A549 (cell line): ENCODE measurements around the gene SAMD4B. TPM values are rescaled to one million over a fixed set of nuclear protein-coding genes. Genes with fewer than 3 reads are reported as not detected.
A peak's percentile ranks its signal among the peaks of the same experiment; 100 is the strongest.

Source experiments
- BHLHE40 ChIP-seq: IDR thresholded peaks from 2 replicates; pipeline ENCODE4 v1.6.1; 2012; ENCODE audit warnings: low read depth, low read length, inconsistent platforms
- CBX8 ChIP-seq: fragments of 200-600 bp; sonication (generic); IDR thresholded peaks from 2 replicates; pipeline ENCODE4 v1.6.1; 2016
- EP300 ChIP-seq, 2 experiments: fragments of >200 bp; sonication (Bioruptor Twin); formaldehyde crosslinking; IDR thresholded peaks; 2 replicates in 1 of 2; 3 replicates in 1 of 2; pipeline ENCODE4 v1.6.1; 2016 to 2017
- ESRRA ChIP-seq: fragments of 150-350 bp; IDR thresholded peaks from 2 replicates; pipeline ENCODE4 v1.6.1; 2014; ENCODE audit warnings: mild to moderate bottlenecking, low read length, borderline replicate concordance
- FOSB ChIP-seq: fragments of 250-450 bp; sonication (Bioruptor Pico); IDR thresholded peaks from 2 replicates; pipeline ENCODE4 v1.5.0; 2020; ENCODE audit warnings: mild to moderate bottlenecking, moderate library complexity
- HDAC2 ChIP-seq: fragments of 200-600 bp; sonication (generic); IDR thresholded peaks from 2 replicates; pipeline ENCODE4 v1.6.1; 2016
- HOXB13 ChIP-seq: fragments of 250-450 bp; sonication (Bioruptor Pico); IDR thresholded peaks from 2 replicates; pipeline ENCODE4 v1.5.0; 2020; ENCODE audit warnings: low read depth, mild to moderate bottlenecking, moderate library complexity
- HOXB5 ChIP-seq: fragments of 250-450 bp; sonication (Bioruptor Pico); IDR thresholded peaks from 2 replicates; pipeline ENCODE4 v1.5.0; 2020; ENCODE audit warnings: mild to moderate bottlenecking, moderate library complexity
- JUN ChIP-seq, 2 experiments: fragments of >200 bp; sonication (Bioruptor Twin); formaldehyde crosslinking; IDR thresholded peaks; 2 replicates in 1 of 2; 3 replicates in 1 of 2; pipeline ENCODE4 v1.6.1; 2016 to 2017
- JUNB ChIP-seq: fragments of >200 bp; sonication (Bioruptor Twin); formaldehyde crosslinking; IDR thresholded peaks from 2 replicates; pipeline ENCODE4 v1.6.1; 2016
- KDM1A ChIP-seq: fragments of 200-600 bp; sonication (generic); IDR thresholded peaks from 2 replicates; pipeline ENCODE4 v1.6.1; 2016; ENCODE audit warnings: low read depth, mild to moderate bottlenecking
- POLR2A ChIP-seq: IDR thresholded peaks from 2 replicates; pipeline ENCODE4 v1.6.1; 2012; ENCODE audit warnings: mild to moderate bottlenecking, low read length
- POLR2AphosphoS2 ChIP-seq: conservative IDR thresholded peaks from 2 replicates; pipeline ENCODE4 v1.6.1; 2012; ENCODE audit warnings: low read length, improper control_type of control experiment, inconsistent platforms
- RAD21 ChIP-seq, 2 experiments: fragments of >200 bp in 1 of 2; sonication (Bioruptor Twin) in 1 of 2; formaldehyde crosslinking in 1 of 2; IDR thresholded peaks in 1 of 2; conservative IDR thresholded peaks in 1 of 2; 2 replicates in 1 of 2; 3 replicates in 1 of 2; pipeline ENCODE4 v1.6.1; 2012 to 2018; ENCODE audit warnings: inconsistent platforms in 1 of 2
- RARB ChIP-seq: fragments of 250-450 bp; sonication (Bioruptor Pico); IDR thresholded peaks from 2 replicates; pipeline ENCODE4 v1.8.0; 2021; ENCODE audit warnings: mild to moderate bottlenecking, moderate library complexity
- RFX5 ChIP-seq: fragments of 450-650 bp; IDR thresholded peaks from 2 replicates; pipeline ENCODE4 v1.7.1; 2014; ENCODE audit warnings: antibody characterized with exemption, mild to moderate bottlenecking, moderate library complexity
- SREBF2 ChIP-seq: fragments of 450-650 bp; IDR thresholded peaks from 2 replicates; pipeline ENCODE4 v1.6.1; 2014; ENCODE audit warnings: mild to moderate bottlenecking, moderate library complexity
- ZFP36 ChIP-seq: fragments of 450-650 bp; IDR thresholded peaks from 2 replicates; pipeline ENCODE4 v1.6.1; 2014; ENCODE audit warnings: borderline replicate concordance; ENCODE audit not compliant: partially characterized antibody
- ZNF302 ChIP-seq: fragments of 250-450 bp; sonication (Bioruptor Pico); IDR thresholded peaks from 2 replicates; pipeline ENCODE4 v1.9.0; 2021; ENCODE audit warnings: inconsistent platforms, mild to moderate bottlenecking, moderate library complexity
- ZSCAN20 ChIP-seq: fragments of 250-450 bp; sonication (Bioruptor Pico); IDR thresholded peaks from 2 replicates; pipeline ENCODE4 v1.8.0; 2022; ENCODE audit warnings: mild to moderate bottlenecking, moderate library complexity
- polyA plus RNA-seq, 4 experiments: library from polyadenylated mRNA; depleted of rRNA in 3 of 4; stranded (reverse); fragments of >200 nt; fragmentation: RNase III in 1 of 4; extraction: RNeasy Plus Mini Kit Qiagen cat#74134 plus additional on column Dnase treatment in 1 of 4; gene quantifications; 2 replicates in 3 of 4; 3 replicates in 1 of 4; pipeline ENCODE4 v1.2.3, GENCODE V29; 2011 to 2017
- TF ChIP-seq, protein P1 (sequence below): fragments of 450-650 bp; IDR thresholded peaks from 2 replicates; pipeline ENCODE4 v1.6.1; 2014; ENCODE audit warnings: antibody characterized with exemption
- TF ChIP-seq, protein P2 (sequence below): fragments of 250-450 bp; sonication (Bioruptor Pico); IDR thresholded peaks from 2 replicates; pipeline ENCODE4 v1.5.0; 2020; ENCODE audit warnings: low read depth, mild to moderate bottlenecking, moderate library complexity
- TF ChIP-seq, protein P3 (sequence below): IDR thresholded peaks from 2 replicates; pipeline ENCODE4 v1.6.1; 2012
- TF ChIP-seq, protein P4 (sequence below): fragments of >200 bp; sonication (Bioruptor Twin); formaldehyde crosslinking; IDR thresholded peaks from 3 replicates; pipeline ENCODE4 v1.6.1; 2016
- TF ChIP-seq, protein P5 (sequence below): IDR thresholded peaks from 2 replicates; pipeline ENCODE4 v1.6.1; 2012; ENCODE audit warnings: low read depth, borderline replicate concordance
- TF ChIP-seq, protein P6 (sequence below): fragments of >200 bp; sonication (Bioruptor Twin); formaldehyde crosslinking; IDR thresholded peaks from 2 replicates; pipeline ENCODE4 v1.6.1; 2016
- TF ChIP-seq, protein P7 (sequence below): fragments of >200 bp; sonication (Bioruptor Twin); formaldehyde crosslinking; IDR thresholded peaks from 3 replicates; pipeline ENCODE4 v1.5.1; 2016
- TF ChIP-seq, protein P8 (sequence below): IDR thresholded peaks from 2 replicates; pipeline ENCODE4 v1.6.1; 2012
- TF ChIP-seq, protein P9 (sequence below): fragments of 200-600 bp; sonication (generic); IDR thresholded peaks from 2 replicates; pipeline ENCODE4 v1.6.1; 2016; ENCODE audit warnings: antibody characterized with exemption, mild to moderate bottlenecking, moderate library complexity
- TF ChIP-seq, protein P10 (sequence below): fragments of 250-450 bp; sonication (Bioruptor Pico); IDR thresholded peaks from 2 replicates; pipeline ENCODE4 v1.5.0; 2021; ENCODE audit warnings: mild to moderate bottlenecking, moderate library complexity, borderline replicate concordance

Gene SAMD4B
- polyA plus RNA-seq, 2 of the 4 experiments (the other 2 are of a cell fraction), result 82.1 to 118 TPM

DNA sequence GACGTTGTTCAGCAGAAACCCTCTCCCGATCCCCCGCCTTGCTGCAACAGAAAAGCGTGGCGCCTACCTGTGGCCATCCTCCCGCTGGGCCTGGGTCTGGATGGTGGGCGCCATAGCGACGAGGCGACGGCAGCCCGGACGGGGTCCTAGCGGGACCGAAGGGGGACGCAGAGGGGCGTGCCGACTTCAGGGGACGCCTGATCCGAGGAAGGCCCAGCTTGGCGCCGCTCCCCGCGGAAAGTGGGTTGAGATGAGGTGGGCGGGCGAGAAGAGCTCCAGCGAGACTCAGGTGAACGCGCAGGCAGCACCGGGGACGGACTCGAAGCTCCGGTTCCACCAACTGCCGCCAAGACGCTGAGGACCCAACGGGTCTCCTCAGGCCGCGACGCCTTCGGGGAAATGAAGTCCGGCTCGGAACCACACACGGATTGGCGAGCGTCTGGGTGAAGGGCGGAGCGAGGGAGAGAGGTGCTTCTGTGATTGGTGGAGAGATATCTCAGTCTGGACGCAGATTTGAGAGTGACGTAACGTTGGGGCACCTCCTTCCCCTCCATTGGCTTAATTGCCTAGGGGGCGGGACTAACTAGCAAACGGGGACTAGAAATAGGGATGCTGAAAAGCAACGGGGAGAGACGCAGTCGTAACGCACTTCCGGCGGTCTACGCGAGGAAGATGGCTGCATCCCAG is 48.7 kb downstream of the SAMD4B start, which contains the start of the genes MED29 and PAF1 (continued):
- TF ChIP-seq EP300 (IDR thresholded peaks at IDR 0.05), result no peak
- no peak; the same call in none of the 2 replicates for TF ChIP-seq POLR2AphosphoS2
- TF ChIP-seq, protein P1, sequence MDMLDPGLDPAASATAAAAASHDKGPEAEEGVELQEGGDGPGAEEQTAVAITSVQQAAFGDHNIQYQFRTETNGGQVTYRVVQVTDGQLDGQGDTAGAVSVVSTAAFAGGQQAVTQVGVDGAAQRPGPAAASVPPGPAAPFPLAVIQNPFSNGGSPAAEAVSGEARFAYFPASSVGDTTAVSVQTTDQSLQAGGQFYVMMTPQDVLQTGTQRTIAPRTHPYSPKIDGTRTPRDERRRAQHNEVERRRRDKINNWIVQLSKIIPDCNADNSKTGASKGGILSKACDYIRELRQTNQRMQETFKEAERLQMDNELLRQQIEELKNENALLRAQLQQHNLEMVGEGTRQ, result no peak
- TF ChIP-seq, protein P2, sequence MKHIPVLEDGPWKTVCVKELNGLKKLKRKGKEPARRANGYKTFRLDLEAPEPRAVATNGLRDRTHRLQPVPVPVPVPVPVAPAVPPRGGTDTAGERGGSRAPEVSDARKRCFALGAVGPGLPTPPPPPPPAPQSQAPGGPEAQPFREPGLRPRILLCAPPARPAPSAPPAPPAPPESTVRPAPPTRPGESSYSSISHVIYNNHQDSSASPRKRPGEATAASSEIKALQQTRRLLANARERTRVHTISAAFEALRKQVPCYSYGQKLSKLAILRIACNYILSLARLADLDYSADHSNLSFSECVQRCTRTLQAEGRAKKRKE (CRISPR knock-in tag), result no peak
- TF ChIP-seq, protein P3, sequence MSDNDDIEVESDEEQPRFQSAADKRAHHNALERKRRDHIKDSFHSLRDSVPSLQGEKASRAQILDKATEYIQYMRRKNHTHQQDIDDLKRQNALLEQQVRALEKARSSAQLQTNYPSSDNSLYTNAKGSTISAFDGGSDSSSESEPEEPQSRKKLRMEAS, result peak; percentile 79
- TF ChIP-seq ZFP36, result no peak
- no peak for TF ChIP-seq SREBF2
- TF ChIP-seq POLR2A, result peak; percentile 99
- TF ChIP-seq, protein P4, sequence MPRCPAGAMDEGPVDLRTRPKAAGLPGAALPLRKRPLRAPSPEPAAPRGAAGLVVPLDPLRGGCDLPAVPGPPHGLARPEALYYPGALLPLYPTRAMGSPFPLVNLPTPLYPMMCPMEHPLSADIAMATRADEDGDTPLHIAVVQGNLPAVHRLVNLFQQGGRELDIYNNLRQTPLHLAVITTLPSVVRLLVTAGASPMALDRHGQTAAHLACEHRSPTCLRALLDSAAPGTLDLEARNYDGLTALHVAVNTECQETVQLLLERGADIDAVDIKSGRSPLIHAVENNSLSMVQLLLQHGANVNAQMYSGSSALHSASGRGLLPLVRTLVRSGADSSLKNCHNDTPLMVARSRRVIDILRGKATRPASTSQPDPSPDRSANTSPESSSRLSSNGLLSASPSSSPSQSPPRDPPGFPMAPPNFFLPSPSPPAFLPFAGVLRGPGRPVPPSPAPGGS, result peak; percentile 89; the same call in 2 of the 3 replicates
- no peak for TF ChIP-seq ZSCAN20 (CRISPR knock-in tag)
- TF ChIP-seq, protein P5, sequence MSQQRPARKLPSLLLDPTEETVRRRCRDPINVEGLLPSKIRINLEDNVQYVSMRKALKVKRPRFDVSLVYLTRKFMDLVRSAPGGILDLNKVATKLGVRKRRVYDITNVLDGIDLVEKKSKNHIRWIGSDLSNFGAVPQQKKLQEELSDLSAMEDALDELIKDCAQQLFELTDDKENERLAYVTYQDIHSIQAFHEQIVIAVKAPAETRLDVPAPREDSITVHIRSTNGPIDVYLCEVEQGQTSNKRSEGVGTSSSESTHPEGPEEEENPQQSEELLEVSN, result peak; percentile 83
- no peak for TF ChIP-seq HDAC2
- TF ChIP-seq, protein P6, sequence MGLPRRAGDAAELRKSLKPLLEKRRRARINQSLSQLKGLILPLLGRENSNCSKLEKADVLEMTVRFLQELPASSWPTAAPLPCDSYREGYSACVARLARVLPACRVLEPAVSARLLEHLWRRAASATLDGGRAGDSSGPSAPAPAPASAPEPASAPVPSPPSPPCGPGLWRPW, result no peak
- TF ChIP-seq, protein P7, sequence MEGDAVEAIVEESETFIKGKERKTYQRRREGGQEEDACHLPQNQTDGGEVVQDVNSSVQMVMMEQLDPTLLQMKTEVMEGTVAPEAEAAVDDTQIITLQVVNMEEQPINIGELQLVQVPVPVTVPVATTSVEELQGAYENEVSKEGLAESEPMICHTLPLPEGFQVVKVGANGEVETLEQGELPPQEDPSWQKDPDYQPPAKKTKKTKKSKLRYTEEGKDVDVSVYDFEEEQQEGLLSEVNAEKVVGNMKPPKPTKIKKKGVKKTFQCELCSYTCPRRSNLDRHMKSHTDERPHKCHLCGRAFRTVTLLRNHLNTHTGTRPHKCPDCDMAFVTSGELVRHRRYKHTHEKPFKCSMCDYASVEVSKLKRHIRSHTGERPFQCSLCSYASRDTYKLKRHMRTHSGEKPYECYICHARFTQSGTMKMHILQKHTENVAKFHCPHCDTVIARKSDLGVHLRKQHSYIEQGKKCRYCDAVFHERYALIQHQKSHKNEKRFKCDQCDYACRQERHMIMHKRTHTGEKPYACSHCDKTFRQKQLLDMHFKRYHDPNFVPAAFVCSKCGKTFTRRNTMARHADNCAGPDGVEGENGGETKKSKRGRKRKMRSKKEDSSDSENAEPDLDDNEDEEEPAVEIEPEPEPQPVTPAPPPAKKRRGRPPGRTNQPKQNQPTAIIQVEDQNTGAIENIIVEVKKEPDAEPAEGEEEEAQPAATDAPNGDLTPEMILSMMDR, result no peak
- TF ChIP-seq RARB (CRISPR knock-in tag), result no peak
- no peak for TF ChIP-seq JUNB
- TF ChIP-seq FOSB, result no peak
- TF ChIP-seq HOXB13 (CRISPR knock-in tag), result no peak
- TF ChIP-seq ZNF302, result no peak
- no peak; a peak in 1 of 5 replicates for TF ChIP-seq RAD21 (conservative IDR thresholded peaks at IDR 0.05 in 1 of 2, IDR thresholded peaks at IDR 0.05 in 1 of 2)
- TF ChIP-seq JUN (IDR thresholded peaks at IDR 0.05), result peak; percentile 97
- TF ChIP-seq, protein P8, sequence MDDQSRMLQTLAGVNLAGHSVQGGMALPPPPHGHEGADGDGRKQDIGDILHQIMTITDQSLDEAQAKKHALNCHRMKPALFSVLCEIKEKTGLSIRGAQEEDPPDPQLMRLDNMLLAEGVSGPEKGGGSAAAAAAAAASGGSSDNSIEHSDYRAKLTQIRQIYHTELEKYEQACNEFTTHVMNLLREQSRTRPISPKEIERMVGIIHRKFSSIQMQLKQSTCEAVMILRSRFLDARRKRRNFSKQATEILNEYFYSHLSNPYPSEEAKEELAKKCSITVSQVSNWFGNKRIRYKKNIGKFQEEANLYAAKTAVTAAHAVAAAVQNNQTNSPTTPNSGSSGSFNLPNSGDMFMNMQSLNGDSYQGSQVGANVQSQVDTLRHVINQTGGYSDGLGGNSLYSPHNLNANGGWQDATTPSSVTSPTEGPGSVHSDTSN, result peak; percentile 93
- no peak for TF ChIP-seq BHLHE40
- TF ChIP-seq, protein P9, sequence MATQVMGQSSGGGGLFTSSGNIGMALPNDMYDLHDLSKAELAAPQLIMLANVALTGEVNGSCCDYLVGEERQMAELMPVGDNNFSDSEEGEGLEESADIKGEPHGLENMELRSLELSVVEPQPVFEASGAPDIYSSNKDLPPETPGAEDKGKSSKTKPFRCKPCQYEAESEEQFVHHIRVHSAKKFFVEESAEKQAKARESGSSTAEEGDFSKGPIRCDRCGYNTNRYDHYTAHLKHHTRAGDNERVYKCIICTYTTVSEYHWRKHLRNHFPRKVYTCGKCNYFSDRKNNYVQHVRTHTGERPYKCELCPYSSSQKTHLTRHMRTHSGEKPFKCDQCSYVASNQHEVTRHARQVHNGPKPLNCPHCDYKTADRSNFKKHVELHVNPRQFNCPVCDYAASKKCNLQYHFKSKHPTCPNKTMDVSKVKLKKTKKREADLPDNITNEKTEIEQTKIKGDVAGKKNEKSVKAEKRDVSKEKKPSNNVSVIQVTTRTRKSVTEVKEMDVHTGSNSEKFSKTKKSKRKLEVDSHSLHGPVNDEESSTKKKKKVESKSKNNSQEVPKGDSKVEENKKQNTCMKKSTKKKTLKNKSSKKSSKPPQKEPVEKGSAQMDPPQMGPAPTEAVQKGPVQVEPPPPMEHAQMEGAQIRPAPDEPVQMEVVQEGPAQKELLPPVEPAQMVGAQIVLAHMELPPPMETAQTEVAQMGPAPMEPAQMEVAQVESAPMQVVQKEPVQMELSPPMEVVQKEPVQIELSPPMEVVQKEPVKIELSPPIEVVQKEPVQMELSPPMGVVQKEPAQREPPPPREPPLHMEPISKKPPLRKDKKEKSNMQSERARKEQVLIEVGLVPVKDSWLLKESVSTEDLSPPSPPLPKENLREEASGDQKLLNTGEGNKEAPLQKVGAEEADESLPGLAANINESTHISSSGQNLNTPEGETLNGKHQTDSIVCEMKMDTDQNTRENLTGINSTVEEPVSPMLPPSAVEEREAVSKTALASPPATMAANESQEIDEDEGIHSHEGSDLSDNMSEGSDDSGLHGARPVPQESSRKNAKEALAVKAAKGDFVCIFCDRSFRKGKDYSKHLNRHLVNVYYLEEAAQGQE, result no peak
- no peak for TF ChIP-seq ESRRA
- TF ChIP-seq RFX5, result peak; percentile 74; the same call in 1 of the 2 replicates
- TF ChIP-seq CBX8, result no peak
- no peak for TF ChIP-seq KDM1A
- TF ChIP-seq HOXB5 (CRISPR knock-in tag), result 0 out of 2 replicates have a peak, but pooled peaks have one; percentile 57
- TF ChIP-seq, protein P10, sequence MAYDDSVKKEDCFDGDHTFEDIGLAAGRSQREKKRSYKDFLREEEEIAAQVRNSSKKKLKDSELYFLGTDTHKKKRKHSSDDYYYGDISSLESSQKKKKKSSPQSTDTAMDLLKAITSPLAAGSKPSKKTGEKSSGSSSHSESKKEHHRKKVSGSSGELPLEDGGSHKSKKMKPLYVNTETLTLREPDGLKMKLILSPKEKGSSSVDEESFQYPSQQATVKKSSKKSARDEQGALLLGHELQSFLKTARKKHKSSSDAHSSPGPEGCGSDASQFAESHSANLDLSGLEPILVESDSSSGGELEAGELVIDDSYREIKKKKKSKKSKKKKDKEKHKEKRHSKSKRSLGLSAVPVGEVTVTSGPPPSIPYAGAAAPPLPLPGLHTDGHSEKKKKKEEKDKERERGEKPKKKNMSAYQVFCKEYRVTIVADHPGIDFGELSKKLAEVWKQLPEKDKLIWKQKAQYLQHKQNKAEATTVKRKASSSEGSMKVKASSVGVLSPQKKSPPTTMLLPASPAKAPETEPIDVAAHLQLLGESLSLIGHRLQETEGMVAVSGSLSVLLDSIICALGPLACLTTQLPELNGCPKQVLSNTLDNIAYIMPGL (CRISPR knock-in tag), result peak; percentile 75; the same call in 1 of the 2 replicates
